Measurements from ENCODE around the gene PCDHGC3.

Gene PCDHGC3

DNA sequence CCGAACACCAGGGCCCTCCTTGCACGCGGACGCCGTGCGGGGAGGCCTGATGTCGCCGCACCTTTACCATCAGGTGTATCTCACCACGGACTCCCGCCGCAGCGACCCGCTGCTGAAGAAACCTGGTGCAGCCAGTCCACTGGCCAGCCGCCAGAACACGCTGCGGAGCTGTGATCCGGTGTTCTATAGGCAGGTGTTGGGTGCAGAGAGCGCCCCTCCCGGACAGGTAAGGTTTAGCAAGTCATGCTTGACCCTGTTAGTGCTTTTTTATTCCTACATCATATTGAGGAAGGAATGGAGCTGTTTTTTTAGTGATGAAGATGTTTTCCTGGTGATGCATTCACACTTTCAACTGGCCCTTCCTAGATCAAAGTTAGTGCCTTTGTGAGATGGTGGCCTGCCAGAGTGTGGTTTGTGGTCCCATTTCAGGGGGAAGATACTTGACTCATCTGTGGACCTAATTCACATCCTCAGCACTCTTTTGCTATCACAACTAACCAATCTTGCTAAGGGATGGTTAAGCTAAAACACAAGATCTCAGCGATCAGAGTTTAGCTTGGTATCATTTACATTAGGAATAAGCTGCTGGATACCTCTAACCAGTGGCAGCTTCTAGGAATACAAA lies 2.7 kb downstream of the PCDHGC3 start:
- Histone ChIP-seq H3K27me3 (replicated peaks; ENCODE audit: insufficient read depth, low read length) (no peaks in the 10 kb centered on the region), H2AFZ (ENCODE audit: low read length) (no peak overlapping the region), H3K79me2 (ENCODE audit: low read length) (no peaks in the 10 kb centered on the region), H3F3A (ENCODE audit: insufficient read depth, low read length) (no peaks in the 10 kb centered on the region), H3K4me2 (ENCODE audit: low read depth, low read length) (no peak overlapping the region), H4K20me1 (ENCODE audit: insufficient read depth, low read length) (no peaks in the 10 kb centered on the region), H3K9me2 (replicated peaks; ENCODE audit: insufficient read depth, low read length) (no peaks in the 10 kb centered on the region), H3K27ac (ENCODE audit: low read length) (no peak overlapping the region), H3K9me3 (replicated peaks; ENCODE audit: insufficient read depth, low read length) (no peaks in the 10 kb centered on the region), H3K4me3 (ENCODE audit: low read length) (no peak overlapping the region), H3K4me1 (ENCODE audit: low read length) (peaks cover 5% of the 10 kb centered on the region), H3K36me3 (replicated peaks; ENCODE audit: insufficient read depth, low read length) (no peaks in the 10 kb centered on the region), H3K9ac (ENCODE audit: low read length) (no peak overlapping the region)
- DNase-seq = no peak
- TF ChIP-seq EZH2phosphoT487 (IDR thresholded peaks at IDR 0.05; ENCODE audit: low read length) (no peak), EZH2 (optimal IDR thresholded peaks at IDR 0.05; ENCODE audit: low read depth, low read length) (no peak)
- TF ChIP-seq, protein P1, sequence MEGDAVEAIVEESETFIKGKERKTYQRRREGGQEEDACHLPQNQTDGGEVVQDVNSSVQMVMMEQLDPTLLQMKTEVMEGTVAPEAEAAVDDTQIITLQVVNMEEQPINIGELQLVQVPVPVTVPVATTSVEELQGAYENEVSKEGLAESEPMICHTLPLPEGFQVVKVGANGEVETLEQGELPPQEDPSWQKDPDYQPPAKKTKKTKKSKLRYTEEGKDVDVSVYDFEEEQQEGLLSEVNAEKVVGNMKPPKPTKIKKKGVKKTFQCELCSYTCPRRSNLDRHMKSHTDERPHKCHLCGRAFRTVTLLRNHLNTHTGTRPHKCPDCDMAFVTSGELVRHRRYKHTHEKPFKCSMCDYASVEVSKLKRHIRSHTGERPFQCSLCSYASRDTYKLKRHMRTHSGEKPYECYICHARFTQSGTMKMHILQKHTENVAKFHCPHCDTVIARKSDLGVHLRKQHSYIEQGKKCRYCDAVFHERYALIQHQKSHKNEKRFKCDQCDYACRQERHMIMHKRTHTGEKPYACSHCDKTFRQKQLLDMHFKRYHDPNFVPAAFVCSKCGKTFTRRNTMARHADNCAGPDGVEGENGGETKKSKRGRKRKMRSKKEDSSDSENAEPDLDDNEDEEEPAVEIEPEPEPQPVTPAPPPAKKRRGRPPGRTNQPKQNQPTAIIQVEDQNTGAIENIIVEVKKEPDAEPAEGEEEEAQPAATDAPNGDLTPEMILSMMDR (IDR thresholded peaks at IDR 0.05; ENCODE audit: low read length) = no peak

DNA sequence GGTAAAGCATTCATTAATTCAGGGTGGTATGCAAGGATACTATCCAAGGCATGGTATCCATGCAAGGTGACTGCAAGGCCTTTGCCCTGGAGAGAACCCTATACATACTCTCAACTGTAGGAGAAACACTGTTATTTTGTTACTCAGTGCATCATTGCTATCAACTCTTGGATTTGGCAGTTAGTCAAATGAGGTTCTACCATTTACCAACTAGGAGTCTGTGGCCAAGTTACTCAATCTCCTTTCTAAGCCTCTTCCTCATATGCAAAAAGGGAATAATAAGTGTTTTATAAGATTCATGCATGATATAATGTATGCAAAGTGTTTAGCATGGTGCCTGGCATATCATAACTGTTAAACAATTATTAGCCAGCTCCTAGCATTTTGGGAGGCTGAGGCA lies 4.0 kb downstream of the PCDHGC3 start:
- no peak for DNase-seq
- H2AFZ ChIP-seq (ENCODE audit: low read length) = no peak overlapping the region
- no peak overlapping the region for H3K4me3 ChIP-seq (ENCODE audit: low read length)
- no peaks in the 10 kb centered on the region for H3K79me2 ChIP-seq (ENCODE audit: low read length)
- H3K9me3 ChIP-seq (replicated peaks; ENCODE audit: insufficient read depth, low read length) = no peaks in the 10 kb centered on the region
- H3K4me2 ChIP-seq (ENCODE audit: low read depth, low read length) = no peak overlapping the region
- no peaks in the 10 kb centered on the region for H3K36me3 ChIP-seq (replicated peaks; ENCODE audit: insufficient read depth, low read length)
- H3F3A ChIP-seq (ENCODE audit: insufficient read depth, low read length) = no peaks in the 10 kb centered on the region
- H3K27me3 ChIP-seq (replicated peaks; ENCODE audit: insufficient read depth, low read length) = no peaks in the 10 kb centered on the region
- no peaks in the 10 kb centered on the region for H4K20me1 ChIP-seq (ENCODE audit: insufficient read depth, low read length)
- H3K4me1 ChIP-seq (ENCODE audit: low read length) = peaks cover 5% of the 10 kb centered on the region
- TF ChIP-seq, protein P1 (IDR thresholded peaks at IDR 0.05; ENCODE audit: low read length) = no peak
- TF ChIP-seq EZH2 (optimal IDR thresholded peaks at IDR 0.05; ENCODE audit: low read depth, low read length) (no peak), EZH2phosphoT487 (IDR thresholded peaks at IDR 0.05; ENCODE audit: low read length) (no peak)
- no peak overlapping the region for H3K27ac ChIP-seq (ENCODE audit: low read length)
- H3K9me2 ChIP-seq (replicated peaks; ENCODE audit: insufficient read depth, low read length) = no peaks in the 10 kb centered on the region
- no peak overlapping the region for H3K9ac ChIP-seq (ENCODE audit: low read length)

DNA sequence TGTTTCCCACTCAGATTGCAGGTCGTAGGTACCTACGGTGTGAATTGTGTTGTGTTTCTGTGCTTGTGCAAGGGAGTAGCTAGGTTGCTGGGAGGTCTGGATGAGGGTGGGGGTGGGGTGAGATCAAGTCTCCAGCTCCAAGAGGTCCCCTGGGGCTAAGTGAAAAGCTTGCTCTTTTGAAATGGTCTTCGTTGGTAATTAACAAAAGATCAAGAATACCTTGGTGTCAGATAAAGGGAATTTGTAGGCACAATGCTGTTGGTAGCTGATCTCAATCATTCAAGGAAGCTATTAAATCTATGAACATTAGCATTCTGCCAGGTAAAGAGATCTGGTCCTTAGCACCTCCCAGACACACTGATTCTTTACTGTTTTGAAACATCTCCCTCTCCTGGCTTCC lies 8.1 kb downstream of the PCDHGC3 start:
- Histone ChIP-seq H3F3A (ENCODE audit: insufficient read depth, low read length) (no peaks in the 10 kb centered on the region), H3K4me3 (ENCODE audit: low read length) (no peak overlapping the region), H3K9me3 (replicated peaks; ENCODE audit: insufficient read depth, low read length) (no peaks in the 10 kb centered on the region), H3K27me3 (replicated peaks; ENCODE audit: insufficient read depth, low read length) (no peaks in the 10 kb centered on the region), H4K20me1 (ENCODE audit: insufficient read depth, low read length) (no peaks in the 10 kb centered on the region), H3K9ac (ENCODE audit: low read length) (no peak overlapping the region), H3K4me1 (ENCODE audit: low read length) (no peaks in the 10 kb centered on the region), H3K36me3 (replicated peaks; ENCODE audit: insufficient read depth, low read length) (no peaks in the 10 kb centered on the region), H3K4me2 (ENCODE audit: low read depth, low read length) (no peak overlapping the region), H3K79me2 (ENCODE audit: low read length) (no peaks in the 10 kb centered on the region), H2AFZ (ENCODE audit: low read length) (no peak overlapping the region), H3K27ac (ENCODE audit: low read length) (no peak overlapping the region), H3K9me2 (replicated peaks; ENCODE audit: insufficient read depth, low read length) (no peaks in the 10 kb centered on the region)
- TF ChIP-seq, protein P1 (IDR thresholded peaks at IDR 0.05; ENCODE audit: low read length) = no peak
- TF ChIP-seq EZH2 (optimal IDR thresholded peaks at IDR 0.05; ENCODE audit: low read depth, low read length) (no peak), EZH2phosphoT487 (IDR thresholded peaks at IDR 0.05; ENCODE audit: low read length) (no peak)
- DNase-seq = no peak

Measured in MM.1S (cell line).